Adrenal gland (tissue), 5 donors: ENCODE data around the gene TXN2.

Source experiments
- CTCF ChIP-seq, 6 experiments: fragments of 450-650 bp in 4 of 6; fragments of 200-600 bp in 2 of 6; sonication (generic) in 1 of 6; IDR thresholded peaks; 1 replicate in 5 of 6; 2 replicates in 1 of 6; pipeline versions ENCODE4 v1.5.1 to v1.8.0; 2016 to 2021; ENCODE audit warnings: antibody characterized with exemption in 6 of 6, mild to moderate bottlenecking in 2 of 6, moderate library complexity in 1 of 6
- POLR2A ChIP-seq, 2 donors: fragments of 450-650 bp; IDR thresholded peaks; one replicate each; pipeline ENCODE4 v1.6.1; 2017; ENCODE audit warnings: antibody characterized with exemption in 2 of 2, mild to moderate bottlenecking in 2 of 2, moderate library complexity in 1 of 2
- donor health status: DM: no; HTN: no; CAD: no.

- TF ChIP-seq CTCF (IDR thresholded peaks at IDR 0.05) (no peak), POLR2A (IDR thresholded peaks at IDR 0.05) (peak; percentile 50 to 61)
Measured at GRCh38 chr22:36454916-36455570, 26.4 kb downstream of the TXN2 start.
